ENCODE data around the gene SMIM32. TPM values are rescaled to one million over a fixed set of nuclear protein-coding genes. Genes with fewer than 3 reads are reported as not detected.

SMIM32 gene
- total RNA-seq, 1 donor from 2014 or later: not detected

GRCh38 chr5:136155761-136156160 is 37.2 kb downstream of the SMIM32 start:
- DNase-seq (ENCODE audit: low read depth): no peak
- no peak for TF ChIP-seq CTCF (conservative IDR thresholded peaks at IDR 0.05; ENCODE audit: low read depth, low read length)
- no peak overlapping the region for H3K4me3 ChIP-seq (ENCODE audit: low read depth, low read length)

DNA sequence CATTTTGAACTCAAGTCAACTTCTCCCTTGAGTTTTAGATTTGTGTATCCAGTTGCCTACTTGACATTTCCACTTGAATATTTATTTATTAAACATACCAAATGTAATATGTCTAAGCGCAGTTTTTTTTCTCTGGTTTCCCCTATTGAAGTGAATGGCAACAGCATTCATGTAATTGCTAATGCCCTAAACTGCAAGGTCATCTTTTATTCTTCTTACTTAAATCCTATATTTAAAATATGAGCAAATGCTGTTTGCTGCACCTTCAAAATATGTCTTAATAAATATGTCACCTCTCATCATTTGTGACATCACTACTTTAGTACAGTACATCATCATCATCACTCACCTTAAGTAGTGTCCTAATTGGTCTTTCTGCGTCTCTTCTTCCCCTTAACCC is 37.9 kb downstream of the SMIM32 start:
- no peak for DNase-seq (ENCODE audit: low read depth)
- no peak for TF ChIP-seq CTCF (conservative IDR thresholded peaks at IDR 0.05; ENCODE audit: low read depth, low read length)
- H3K4me3 ChIP-seq (ENCODE audit: low read depth, low read length): no peak overlapping the region

GRCh38 chr5:136153581-136154236 is 39.3 kb downstream of the SMIM32 start:
- no peak overlapping the region for H3K4me3 ChIP-seq (ENCODE audit: low read depth, low read length)
- DNase-seq (ENCODE audit: low read depth): no peak
- no peak for TF ChIP-seq CTCF (conservative IDR thresholded peaks at IDR 0.05; ENCODE audit: low read depth, low read length)

- no peak for TF ChIP-seq CTCF (conservative IDR thresholded peaks at IDR 0.05; ENCODE audit: low read depth, low read length)
- H3K4me3 ChIP-seq (ENCODE audit: low read depth, low read length): no peak overlapping the region
- no peak for DNase-seq (ENCODE audit: low read depth)
Measured at GRCh38 chr5:136149891-136150290, 43.1 kb downstream of the SMIM32 start.

DNA sequence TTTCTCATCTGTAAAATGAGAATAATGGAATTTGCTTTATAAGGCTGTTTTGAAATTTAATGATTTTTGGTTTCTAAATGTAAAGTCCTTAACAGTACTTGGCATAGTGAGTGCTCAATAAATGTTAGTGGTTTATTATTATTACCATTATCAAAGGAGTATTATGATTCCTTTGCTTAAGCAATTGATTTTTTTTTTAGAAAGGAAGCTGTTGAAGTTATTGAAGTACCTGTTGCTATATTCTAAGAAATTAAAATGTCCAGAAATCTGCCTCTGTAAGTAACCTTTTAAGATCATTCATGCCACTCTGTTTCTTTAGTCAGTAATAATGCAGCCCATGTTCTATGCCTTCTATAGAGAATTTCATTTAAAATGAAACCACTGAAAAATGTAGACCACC is 45.3 kb downstream of the SMIM32 start:
- TF ChIP-seq CTCF (conservative IDR thresholded peaks at IDR 0.05; ENCODE audit: low read depth, low read length): no peak
- DNase-seq (ENCODE audit: low read depth): no peak
- H3K4me3 ChIP-seq (ENCODE audit: low read depth, low read length): no peak overlapping the region

GRCh38 chr5:136146201-136146600 is 46.8 kb downstream of the SMIM32 start:
- no peak overlapping the region for H3K4me3 ChIP-seq (ENCODE audit: low read depth, low read length)
- no peak for TF ChIP-seq CTCF (conservative IDR thresholded peaks at IDR 0.05; ENCODE audit: low read depth, low read length)
- no peak for DNase-seq (ENCODE audit: low read depth)

GRCh38 chr5:136145030-136145429 is 47.9 kb downstream of the SMIM32 start:
- DNase-seq (ENCODE audit: low read depth): no peak
- no peak overlapping the region for H3K4me3 ChIP-seq (ENCODE audit: low read depth, low read length)
- TF ChIP-seq CTCF (conservative IDR thresholded peaks at IDR 0.05; ENCODE audit: low read depth, low read length): no peak
